TTC549 (cell line): ENCODE measurements around the gene DDAH2.
A peak's percentile ranks its signal among the peaks of the same experiment; 100 is the strongest.

Experiments used
- FAIRE-seq: peaks from 2 replicates; lab custom pipeline; 2012; peaks lifted over from hg19 to GRCh38; lab: Jason Lieb, UNC

Gene DDAH2

GRCh38 chr6:31760790-31761189 is 31.7 kb upstream of the DDAH2 start:
- no peak for FAIRE-seq

- FAIRE-seq = no peak
Measured at GRCh38 chr6:31758281-31758680, 29.2 kb upstream of the DDAH2 start.

GRCh38 chr6:31752739-31753319 is 23.7 kb upstream of the DDAH2 start:
- FAIRE-seq = no peak

GRCh38 chr6:31750411-31751022 is 21.4 kb upstream of the DDAH2 start:
- no peak for FAIRE-seq

DNA sequence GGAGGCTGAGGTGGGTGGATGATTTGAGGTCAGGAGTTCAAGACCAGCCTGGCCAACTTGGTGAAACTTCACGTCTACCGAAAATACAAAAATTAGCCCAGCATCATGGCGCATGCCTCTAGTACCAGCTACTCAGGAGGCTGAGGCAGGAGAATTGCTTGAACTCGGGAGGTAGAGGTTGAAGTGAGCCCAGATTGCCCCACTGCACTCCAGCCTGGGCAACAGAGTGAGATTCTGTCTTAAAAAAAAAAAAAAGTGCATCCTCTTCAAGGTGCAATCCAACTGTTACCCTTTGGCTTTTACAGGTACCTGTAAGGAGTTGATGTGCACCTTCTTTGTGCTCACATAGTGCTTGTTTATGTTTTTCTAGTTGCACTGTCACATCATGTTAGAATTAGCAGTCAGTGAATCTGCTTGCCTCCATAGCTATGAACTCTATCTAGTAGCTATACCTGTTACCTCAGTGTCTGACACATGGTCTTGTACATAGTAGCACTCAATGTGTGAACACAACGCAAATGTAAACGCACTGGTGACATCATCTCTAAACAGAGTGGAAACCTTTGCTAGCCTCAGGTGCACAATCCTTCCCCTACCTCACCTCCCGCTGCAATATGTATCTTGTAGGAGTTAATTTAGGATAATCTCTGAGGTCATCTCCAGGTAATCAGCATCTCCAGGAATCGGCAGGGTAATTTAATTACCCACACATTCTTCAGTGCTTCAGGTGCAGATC is 20.4 kb upstream of the DDAH2 start:
- FAIRE-seq = no peak

GRCh38 chr6:31744422-31744821 is 15.3 kb upstream of the DDAH2 start:
- no peak for FAIRE-seq

DNA sequence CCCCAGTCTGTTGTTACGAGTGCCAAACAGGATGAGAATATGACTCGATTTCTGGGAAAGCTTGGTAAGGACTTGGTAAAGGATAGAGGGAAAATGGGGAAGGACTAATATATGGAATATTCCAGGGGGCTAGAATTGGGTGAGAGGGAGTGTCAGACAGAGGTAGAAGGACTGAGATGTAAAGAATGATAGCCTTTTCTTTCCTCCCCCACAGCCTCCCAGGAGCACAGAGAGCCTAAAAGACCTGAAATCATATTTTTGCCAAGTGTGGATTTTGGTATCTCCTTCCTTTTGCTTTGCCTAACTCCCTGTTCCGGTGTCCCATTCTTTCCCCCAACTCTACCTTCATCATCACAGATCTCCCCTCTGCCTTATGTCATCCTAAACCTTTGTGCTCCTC is 13.8 kb upstream of the DDAH2 start:
- FAIRE-seq = no peak

DNA sequence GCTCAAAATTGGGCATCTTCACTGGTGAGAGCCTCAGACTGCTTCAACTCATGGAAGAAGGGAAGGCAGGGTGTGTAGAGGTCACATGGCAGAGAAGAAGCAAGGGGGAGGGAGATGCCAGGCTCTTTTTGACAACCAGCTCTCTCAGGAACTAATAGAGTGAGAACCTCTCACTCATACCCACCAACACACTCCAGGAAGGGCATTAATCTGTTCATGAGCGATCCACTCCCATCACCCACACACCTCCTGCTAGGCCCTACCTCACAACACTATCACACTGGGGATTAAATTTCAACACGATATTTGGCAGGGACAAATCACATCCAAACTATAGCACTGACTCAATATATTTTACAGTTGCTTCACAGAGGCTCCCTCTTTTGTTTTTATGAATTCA is 12.7 kb upstream of the DDAH2 start:
- no peak for FAIRE-seq

DNA sequence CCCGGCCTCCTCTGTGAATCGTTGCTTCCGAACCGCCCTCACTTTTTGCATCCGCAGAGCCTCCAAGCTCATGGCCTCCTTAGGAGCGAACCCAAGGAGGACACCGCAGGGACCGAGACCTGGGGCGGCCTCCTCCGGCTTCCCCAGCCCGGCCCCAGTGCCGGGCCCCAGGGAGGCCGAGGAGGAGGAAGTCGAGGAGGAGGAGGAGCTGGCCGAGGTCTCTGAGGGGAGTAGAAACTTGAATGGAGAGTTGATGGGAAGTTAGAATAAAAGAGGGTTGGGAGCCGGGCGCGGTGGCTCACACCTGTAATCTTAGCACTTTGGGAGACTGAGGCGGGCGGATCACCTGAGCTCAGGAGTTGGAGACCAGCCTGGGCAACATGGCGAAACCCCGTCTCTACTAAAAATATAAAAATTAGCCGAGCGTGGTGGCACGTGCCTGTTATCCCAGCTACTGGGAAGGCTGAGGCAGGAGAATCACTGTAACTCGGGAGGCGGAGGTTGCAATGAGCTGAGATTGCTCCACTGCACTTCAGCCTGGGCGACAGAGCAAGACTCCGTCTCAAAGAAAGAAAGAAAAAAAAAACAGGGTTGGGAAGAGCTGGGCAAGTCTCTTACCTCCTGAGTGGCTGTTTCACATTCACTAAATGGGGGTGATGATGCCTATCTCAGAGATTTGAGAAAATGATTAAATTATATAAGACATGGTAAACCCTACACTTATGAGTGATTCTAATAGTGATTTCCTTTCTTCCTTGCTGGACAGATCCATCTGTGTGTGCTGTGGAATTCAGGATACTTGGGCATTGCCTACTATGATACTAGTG is 11.5 kb upstream of the DDAH2 start:
- no peak for FAIRE-seq

- peak; percentile 91 for FAIRE-seq
Measured at GRCh38 chr6:31739639-31740396, 10.7 kb upstream of the DDAH2 start, which contains the start of gene MSH5. Gene MSH5 (plus strand): TSS chr6:31740005. CDS start chr6:31740467, 462 bp downstream.

DNA sequence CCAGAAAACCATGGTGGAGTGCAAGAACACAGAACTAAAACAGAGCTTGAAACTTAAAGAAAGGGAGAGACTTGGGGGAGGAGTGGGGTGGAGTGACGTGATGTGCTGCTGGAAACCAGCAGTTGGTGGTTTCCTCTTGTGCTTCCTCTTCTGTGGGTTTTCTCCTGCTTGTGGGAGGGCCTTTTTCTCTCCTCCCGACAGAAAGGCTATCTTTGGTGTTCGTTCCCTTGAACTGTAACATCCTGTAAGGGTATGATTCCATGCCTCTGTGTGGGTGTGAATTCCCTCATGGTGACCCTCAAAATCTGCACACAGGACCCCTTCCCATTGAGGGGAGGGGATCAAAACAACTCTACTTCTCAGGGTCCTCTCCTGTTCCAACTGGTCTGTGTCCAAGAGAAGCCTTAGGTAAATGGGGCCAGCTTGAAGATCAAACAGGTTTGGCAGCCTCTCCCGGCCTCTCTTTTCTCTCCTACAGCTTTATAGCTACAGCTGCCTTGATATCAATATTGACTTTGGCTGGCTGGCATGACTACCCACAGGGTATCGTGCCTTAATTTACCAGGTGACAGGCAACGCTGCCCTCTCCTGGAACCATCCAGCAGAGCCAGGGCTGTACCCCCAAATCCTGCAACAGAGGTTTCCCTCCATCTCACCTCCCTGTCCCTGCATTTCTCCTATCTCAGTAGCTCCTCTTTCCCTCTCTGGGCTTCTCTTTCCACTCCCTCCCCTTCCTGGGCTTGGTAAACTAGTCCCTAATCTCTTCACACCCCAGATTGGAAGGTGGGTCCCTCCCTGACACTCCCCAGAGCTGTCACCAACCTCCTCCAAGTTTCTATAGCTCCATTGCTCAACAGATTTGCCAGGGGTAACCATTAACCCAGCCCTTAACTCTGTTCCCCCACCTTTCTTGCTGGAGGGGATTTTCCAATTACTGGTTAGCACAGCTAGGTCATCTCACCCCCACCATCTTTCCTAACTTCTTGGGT is 9.2 kb upstream of the DDAH2 start:
- peak; percentile 31 for FAIRE-seq

GRCh38 chr6:31737315-31737990 is 8.4 kb upstream of the DDAH2 start:
- no peak for FAIRE-seq

DNA sequence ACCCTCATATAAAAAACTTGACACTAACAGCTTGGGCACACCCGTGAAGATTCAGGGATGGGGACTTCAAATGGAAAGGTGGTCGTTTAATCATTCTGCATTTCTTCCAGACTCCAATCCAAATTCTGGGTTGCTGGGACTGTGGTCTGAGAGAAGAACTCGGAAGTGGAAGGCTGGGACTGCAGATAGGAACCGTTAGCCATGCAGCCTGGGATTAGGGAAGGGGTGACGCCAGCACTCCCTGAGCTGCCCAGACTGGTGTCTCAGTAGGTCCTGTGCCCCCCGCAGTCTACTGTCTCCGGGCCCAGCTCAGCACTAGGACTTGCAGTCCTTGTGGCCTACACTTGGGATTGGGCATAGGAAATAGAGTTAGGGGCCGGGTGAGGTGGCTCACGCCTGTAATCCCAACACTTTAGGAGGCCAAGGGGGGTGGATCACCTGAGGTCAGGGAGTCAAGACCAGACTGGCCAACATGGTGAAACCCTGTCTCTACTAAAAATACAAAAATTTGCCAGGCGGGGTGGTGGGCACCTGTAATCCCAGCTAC is 7.7 kb upstream of the DDAH2 start:
- FAIRE-seq = no peak

DNA sequence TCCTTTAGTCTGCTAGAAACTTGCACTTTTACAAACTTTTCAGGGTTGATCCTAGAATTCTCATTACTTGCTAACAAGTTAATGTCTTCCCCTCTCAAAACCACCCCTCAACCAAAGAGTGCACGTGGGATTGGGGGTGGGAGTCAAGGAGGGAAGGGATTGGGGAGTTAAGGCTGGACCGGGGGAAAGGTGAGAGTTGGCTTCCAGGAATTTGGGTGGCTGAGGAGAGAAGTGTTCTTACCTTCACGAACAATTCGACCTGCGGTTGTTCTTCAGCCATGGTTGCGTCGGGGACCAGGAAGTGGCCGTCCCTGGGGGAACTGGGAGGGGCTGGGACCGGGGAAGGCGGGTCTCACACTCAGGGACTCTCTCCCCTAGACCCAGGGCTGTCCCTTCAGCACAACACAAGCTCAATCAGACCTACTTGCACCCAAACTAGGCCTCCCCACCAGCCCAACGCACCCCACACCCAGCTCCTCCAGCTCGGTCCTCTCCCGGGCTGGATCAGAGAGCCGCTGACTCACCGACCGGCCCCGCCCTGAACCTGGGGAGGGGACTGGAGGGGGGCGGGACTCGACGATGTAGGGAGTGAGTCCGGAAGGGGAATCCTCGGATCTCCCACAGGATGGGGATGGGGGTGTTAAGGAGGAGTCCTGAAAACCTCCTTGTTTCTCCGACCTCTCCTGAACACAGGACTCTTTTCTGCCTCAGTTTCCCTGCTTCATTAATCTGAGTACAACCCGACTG is 7.1 kb upstream of the DDAH2 start, which contains the start of gene CLIC1:
TSS of gene CLIC1 (minus strand) at position 510 of the 747 bp plus-strand sequence. CDS start at position 280, 230 bp downstream.
- no peak for FAIRE-seq

GRCh38 chr6:31734821-31735406 is 5.8 kb upstream of the DDAH2 start:
- FAIRE-seq = no peak

GRCh38 chr6:31734247-31734820 is 5.2 kb upstream of the DDAH2 start:
- no peak for FAIRE-seq

DNA sequence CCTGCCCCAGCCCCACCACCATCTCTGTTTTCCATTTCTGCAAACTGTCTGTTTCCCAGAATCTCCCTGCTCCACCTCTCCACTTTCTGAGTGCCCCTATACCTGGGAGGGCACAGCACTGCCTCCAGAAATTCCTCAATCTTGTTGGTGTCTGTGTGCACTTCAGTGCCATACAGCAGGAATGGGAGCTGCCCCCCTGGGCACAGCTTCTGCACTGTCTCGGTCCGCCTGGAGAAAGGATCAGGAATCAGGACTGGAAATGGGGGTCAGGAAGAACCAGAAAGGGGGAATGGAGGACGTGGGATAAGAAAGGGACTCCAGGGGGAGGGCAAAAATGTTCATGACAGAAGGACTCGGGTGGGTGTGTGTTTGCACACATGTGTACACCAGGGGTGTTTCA is 4.6 kb upstream of the DDAH2 start:
- no peak for FAIRE-seq

DNA sequence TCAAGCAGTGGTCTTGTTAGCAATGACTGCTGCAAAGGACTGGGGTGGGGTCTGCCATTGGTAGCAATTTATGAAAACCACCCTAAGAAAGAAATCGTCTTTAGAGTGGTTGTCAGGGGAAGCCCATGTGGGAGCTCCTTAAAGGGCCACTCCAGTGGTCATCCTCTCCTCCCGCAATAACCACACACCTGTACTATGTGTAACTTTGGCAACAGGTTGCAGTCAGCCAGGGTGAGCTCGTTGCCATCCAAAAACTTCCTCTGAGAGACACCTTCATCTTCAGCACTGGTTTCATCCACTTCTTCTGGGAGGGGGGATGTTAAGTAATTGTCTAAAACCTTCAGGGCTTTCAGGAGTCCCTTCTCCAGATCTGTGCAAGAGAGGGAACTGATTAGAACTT is 2.9 kb upstream of the DDAH2 start:
- FAIRE-seq = no peak
